A549 (cell line): Measurements from ENCODE around the gene NEK5. TPM values are rescaled to one million over a fixed set of nuclear protein-coding genes. Genes with fewer than 3 reads are reported as not detected.

Experiments
- ATAC-seq, 2 experiments: fragments of 200-7000 bp in 1 of 2; fragments of >200 bp in 1 of 2; cut with Nextera tagmentation in 1 of 2; cut with Tn5 transposase in 1 of 2; 3 replicates each; pipeline versions ENCODE4 v1.8.0 to v1.9.1; 2018 to 2020; ENCODE audit warnings: mild to moderate bottlenecking in 1 of 2, moderate library complexity in 1 of 2
- CTCF ChIA-PET: fragments of 300-600 bp; sonication (Branson Sonifier 250); formaldehyde crosslinking; extraction: SDS; loops from one replicate; lab custom pipeline; 2021; ENCODE audit warnings: antibody characterized with exemption, inconsistent platforms; lab: Yijun Ruan, JAX
- POLR2A ChIA-PET: fragments of 350-600 bp; formaldehyde crosslinking; extraction: SDS; loops from one replicate; lab custom pipeline; 2021; ENCODE audit warnings: antibody characterized with exemption, inconsistent platforms; lab: Yijun Ruan, JAX
- DNase-seq, 2 experiments: peaks; one replicate each; pipeline versions ENCODE4 v3.0.0 to v3.0.0-alpha.2; 2011 to 2016; ENCODE audit warnings: low read depth in 1 of 2, low spot score in 1 of 2
- FAIRE-seq: peaks from 2 replicates; lab custom pipeline; 2011; peaks lifted over from hg19 to GRCh38; lab: Jason Lieb, UNC
- H3K27ac ChIP-seq, 2 experiments: fragments of >200 bp; sonication (Bioruptor Twin); formaldehyde crosslinking; 3 replicates each; pipeline ENCODE4 v1.5.1; 2016 to 2017
- H3K4me1 ChIP-seq: fragments of >200 bp; sonication (Bioruptor Twin); formaldehyde crosslinking; 3 replicates; pipeline ENCODE4 v1.6.1; 2016
- H3K4me2 ChIP-seq: fragments of >200 bp; sonication (Bioruptor Twin); formaldehyde crosslinking; 3 replicates; pipeline ENCODE4 v1.6.1; 2016
- H3K4me3 ChIP-seq: fragments of >200 bp; sonication (Bioruptor Twin); formaldehyde crosslinking; 3 replicates; pipeline ENCODE4 v1.5.1; 2016
- H3K9me3 ChIP-seq: fragments of >200 bp; sonication (Bioruptor Twin); formaldehyde crosslinking; 3 replicates; pipeline ENCODE4 v1.6.1; 2016
- CEBPB ChIP-seq, 2 experiments: fragments of >200 bp in 1 of 2; sonication (Bioruptor Twin) in 1 of 2; formaldehyde crosslinking in 1 of 2; IDR thresholded peaks; 2 replicates each; pipeline ENCODE4 v1.6.1; 2012 to 2016
- CHD4 ChIP-seq: fragments of 200-600 bp; sonication (generic); IDR thresholded peaks from 2 replicates; pipeline ENCODE4 v1.6.1; 2016; ENCODE audit warnings: antibody characterized with exemption, mild to moderate bottlenecking, borderline replicate concordance
- E2F6 ChIP-seq: IDR thresholded peaks from 2 replicates; pipeline ENCODE4 v1.6.1; 2012; ENCODE audit warnings: low read depth, borderline replicate concordance
- EHF ChIP-seq: fragments of 250-450 bp; sonication (Bioruptor Pico); IDR thresholded peaks from 2 replicates; pipeline ENCODE4 v1.5.0; 2020; ENCODE audit warnings: mild to moderate bottlenecking
- EHMT2 ChIP-seq: fragments of 200-600 bp; sonication (generic); IDR thresholded peaks from 2 replicates; pipeline ENCODE4 v1.6.1; 2016; ENCODE audit warnings: antibody characterized with exemption, low read depth, mild to moderate bottlenecking, moderate library complexity
- EP300 ChIP-seq, 2 experiments: fragments of >200 bp; sonication (Bioruptor Twin); formaldehyde crosslinking; IDR thresholded peaks; 2 replicates in 1 of 2; 3 replicates in 1 of 2; pipeline ENCODE4 v1.6.1; 2016 to 2017
- ESRRA ChIP-seq: fragments of 150-350 bp; IDR thresholded peaks from 2 replicates; pipeline ENCODE4 v1.6.1; 2014; ENCODE audit warnings: mild to moderate bottlenecking, low read length, borderline replicate concordance
- FOSL2 ChIP-seq, 2 experiments: fragments of 450-650 bp in 1 of 2; fragments of >200 bp in 1 of 2; sonication (Bioruptor Twin) in 1 of 2; formaldehyde crosslinking; IDR thresholded peaks; 2 replicates each; pipeline versions ENCODE4 v1.5.0 to v1.6.1; 2016 to 2020; ENCODE audit warnings: mild to moderate bottlenecking in 1 of 2, moderate library complexity in 1 of 2
- FOXS1 ChIP-seq: fragments of 250-450 bp; sonication (Bioruptor Pico); IDR thresholded peaks from 2 replicates; pipeline ENCODE4 v1.5.0; 2020; ENCODE audit warnings: mild to moderate bottlenecking, moderate library complexity
- GATA3 ChIP-seq: IDR thresholded peaks from 2 replicates; pipeline ENCODE4 v1.6.1; 2012; ENCODE audit warnings: borderline replicate concordance
- HES2 ChIP-seq: fragments of >200 bp; sonication (Bioruptor Twin); formaldehyde crosslinking; IDR thresholded peaks from 2 replicates; pipeline ENCODE4 v1.6.1; 2016
- HEYL ChIP-seq: fragments of 250-450 bp; sonication (Bioruptor Pico); IDR thresholded peaks from 2 replicates; pipeline ENCODE4 v1.8.0; 2021; ENCODE audit warnings: mild to moderate bottlenecking, moderate library complexity
- JUN ChIP-seq, 2 experiments: fragments of >200 bp; sonication (Bioruptor Twin); formaldehyde crosslinking; IDR thresholded peaks; 2 replicates in 1 of 2; 3 replicates in 1 of 2; pipeline ENCODE4 v1.6.1; 2016 to 2017
- KDM1A ChIP-seq: fragments of 200-600 bp; sonication (generic); IDR thresholded peaks from 2 replicates; pipeline ENCODE4 v1.6.1; 2016; ENCODE audit warnings: low read depth, mild to moderate bottlenecking
- MAZ ChIP-seq: fragments of 150-350 bp; IDR thresholded peaks from 2 replicates; pipeline ENCODE4 v1.6.1; 2014; ENCODE audit warnings: antibody characterized with exemption, low read depth, low read length, borderline replicate concordance
- MYC ChIP-seq: IDR thresholded peaks from 2 replicates; pipeline ENCODE4 v1.6.1; 2012; ENCODE audit warnings: mild to moderate bottlenecking, inconsistent platforms, low read length, improper control_type of control experiment, borderline replicate concordance
- NR3C1 ChIP-seq: fragments of >200 bp; sonication (Bioruptor Twin); formaldehyde crosslinking; IDR thresholded peaks from 3 replicates; pipeline ENCODE4 v1.6.1; 2017
- POLR2AphosphoS2 ChIP-seq: conservative IDR thresholded peaks from 2 replicates; pipeline ENCODE4 v1.6.1; 2012; ENCODE audit warnings: low read length, improper control_type of control experiment, inconsistent platforms
- REST ChIP-seq: fragments of 200-600 bp; sonication (generic); IDR thresholded peaks from 2 replicates; pipeline ENCODE4 v1.6.1; 2016; ENCODE audit warnings: antibody characterized with exemption, mild to moderate bottlenecking, moderate library complexity
- RFX5 ChIP-seq: fragments of 450-650 bp; IDR thresholded peaks from 2 replicates; pipeline ENCODE4 v1.7.1; 2014; ENCODE audit warnings: antibody characterized with exemption, mild to moderate bottlenecking, moderate library complexity
- RNF2 ChIP-seq: fragments of 200-600 bp; sonication (generic); IDR thresholded peaks from 2 replicates; pipeline ENCODE4 v1.6.1; 2016; ENCODE audit warnings: low read depth, mild to moderate bottlenecking, antibody characterized with exemption, moderate library complexity, borderline replicate concordance
- TFCP2L1 ChIP-seq: fragments of 250-450 bp; sonication (Bioruptor Pico); IDR thresholded peaks from 2 replicates; pipeline ENCODE4 v1.5.0; 2021; ENCODE audit warnings: mild to moderate bottlenecking
- TP53 ChIP-seq: fragments of 250-450 bp; sonication (Bioruptor Pico); IDR thresholded peaks from 2 replicates; pipeline ENCODE4 v1.5.0; 2021; ENCODE audit warnings: mild to moderate bottlenecking, moderate library complexity
- ZC3H11A ChIP-seq: fragments of 450-650 bp; IDR thresholded peaks from 2 replicates; pipeline ENCODE4 v1.6.1; 2014; ENCODE audit warnings: antibody characterized with exemption, mild to moderate bottlenecking
- ZNF302 ChIP-seq: fragments of 250-450 bp; sonication (Bioruptor Pico); IDR thresholded peaks from 2 replicates; pipeline ENCODE4 v1.9.0; 2021; ENCODE audit warnings: inconsistent platforms, mild to moderate bottlenecking, moderate library complexity
- ZSCAN20 ChIP-seq: fragments of 250-450 bp; sonication (Bioruptor Pico); IDR thresholded peaks from 2 replicates; pipeline ENCODE4 v1.8.0; 2022; ENCODE audit warnings: mild to moderate bottlenecking, moderate library complexity
- WGBS: methylation state at CpG from one replicate; pipeline ENCODE4 v1.1.6; 2017; ENCODE audit errors: missing lambda C conversion rate; 5-methylcytosine and 5-hydroxymethylcytosine counted together
- polyA plus RNA-seq, 4 experiments: library from polyadenylated mRNA; depleted of rRNA in 3 of 4; stranded (reverse); fragments of >200 nt; fragmentation: RNase III in 1 of 4; extraction: RNeasy Plus Mini Kit Qiagen cat#74134 plus additional on column Dnase treatment in 1 of 4; gene quantifications; 2 replicates in 3 of 4; 3 replicates in 1 of 4; pipeline ENCODE4 v1.2.3, GENCODE V29; 2011 to 2017

NEK5 gene
- polyA plus RNA-seq, 2 of the 4 experiments (the other 2 are of a cell fraction), result 0.08 to 0.23 TPM

GRCh38 chr13:52006523-52007245, 122.2 kb downstream of the NEK5 start:
- no peak for FAIRE-seq
- TF ChIP-seq EHMT2, result no peak
- no peak for TF ChIP-seq MAZ
- TF ChIP-seq RNF2, result no peak
- no peak for TF ChIP-seq RFX5
- no peak for TF ChIP-seq TP53 (CRISPR knock-in tag)
- TF ChIP-seq EHF (CRISPR knock-in tag), result no peak
- TF ChIP-seq KDM1A, result no peak
- TF ChIP-seq ZSCAN20, result no peak
- no peak for TF ChIP-seq ZC3H11A
- TF ChIP-seq CHD4, result no peak
- no peak for TF ChIP-seq TFCP2L1 (CRISPR knock-in tag)
- TF ChIP-seq JUN (IDR thresholded peaks at IDR 0.05), result no peak
- TF ChIP-seq FOXS1 (CRISPR knock-in tag), result no peak
- TF ChIP-seq ZNF302, result no peak
- TF ChIP-seq HEYL (CRISPR knock-in tag), result no peak
- no peak for TF ChIP-seq FOSL2 (IDR thresholded peaks at IDR 0.05)
- no peak for TF ChIP-seq FOSL2 (CRISPR knock-in tag; IDR thresholded peaks at IDR 0.05)
- TF ChIP-seq MYC, result no peak
- no peak for TF ChIP-seq EP300 (IDR thresholded peaks at IDR 0.05)
- TF ChIP-seq POLR2AphosphoS2, result no peak
- TF ChIP-seq, all 56 proteins: peak for 0
- Histone ChIP-seq H3K27ac (no peak overlapping the region), H3K4me2 (no peak overlapping the region), H3K4me3 (no peak overlapping the region), H3K4me1 (0 out of 3 replicates have a peak, but pooled peaks cover 5% of the 10 kb centered on the region), H3K9me3 (no peaks in the 10 kb centered on the region)
- ATAC-seq (no peak), DNase-seq (no peak)
- WGBS, result 70% methylated on average over 8 of the region's 8 CpGs
- ChIA-PET POLR2A (no interaction called here), CTCF (no interaction called here)

GRCh38 chr13:52005841-52006522, 122.9 kb downstream of the NEK5 start:
- FAIRE-seq, result no peak
- CTCF ChIA-PET, result no interaction called here
- H3K9me3 ChIP-seq, result no peaks in the 10 kb centered on the region
- TF ChIP-seq EP300 (IDR thresholded peaks at IDR 0.05) (no peak), CEBPB (IDR thresholded peaks at IDR 0.05) (no peak), POLR2AphosphoS2 (no peak), E2F6 (no peak), ZC3H11A (no peak), TFCP2L1 (CRISPR knock-in tag) (no peak), NR3C1 (no peak), ESRRA (no peak), MAZ (no peak), GATA3 (no peak), HES2 (no peak), REST (no peak)
- TF ChIP-seq, all 56 proteins: peak for 0
- DNase-seq (no peak), ATAC-seq (no peak)
- H3K27ac ChIP-seq, result no peak overlapping the region
- POLR2A ChIA-PET, result no interaction called here
- no peak overlapping the region for H3K4me3 ChIP-seq
- 63% methylated on average over 8 of the region's 13 CpGs for WGBS
- no peak overlapping the region for H3K4me2 ChIP-seq
- 0 out of 3 replicates have a peak, but pooled peaks cover 4% of the 10 kb centered on the region for H3K4me1 ChIP-seq
